Ovary (tissue), 3 donors: ENCODE results near the gene RERE.

Experiments
- CTCF ChIP-seq, 3 donors: fragments of 450-650 bp in 2 of 3; fragments of 200-600 bp in 1 of 3; IDR thresholded peaks; one replicate each; pipeline versions ENCODE4 v1.5.1 to v1.8.0; 2016 to 2022; ENCODE audit warnings: antibody characterized with exemption in 3 of 3, mild to moderate bottlenecking in 1 of 3
- EP300 ChIP-seq: sonication (generic); formaldehyde crosslinking; IDR thresholded peaks from one replicate; pipeline ENCODE4 v1.6.1; 2017; ENCODE audit warnings: antibody characterized with exemption
- POLR2A ChIP-seq: fragments of 450-650 bp; IDR thresholded peaks from one replicate; pipeline ENCODE4 v1.6.1; 2017; ENCODE audit warnings: antibody characterized with exemption, mild to moderate bottlenecking, moderate library complexity
- donor health status: DM: no; HTN: no; CAD: no.

- TF ChIP-seq CTCF (IDR thresholded peaks at IDR 0.05): no peak
- TF ChIP-seq POLR2A: no peak
- no peak for TF ChIP-seq EP300
These were observed 299.0 kb downstream of the RERE start for GRCh38 chr1:8518490-8518801.
